SU-DHL-6 (cell line): Measurements from ENCODE around the gene ITIH3.

Experiments
- EZH2phosphoT487 ChIP-seq: fragments of 200-600 bp; sonication (generic), shearing (Covaris generic); conservative IDR thresholded peaks from 2 replicates; pipeline ENCODE4 v1.6.1; 2018; ENCODE audit warnings: mild to moderate bottlenecking, antibody characterized with exemption, low read length, moderate library complexity, mixed read lengths
- TF ChIP-seq, protein P1 (sequence below): fragments of 200-600 bp; sonication (generic); IDR thresholded peaks from one replicate; pipeline ENCODE4 v1.5.1; 2017; ENCODE audit warnings: antibody characterized with exemption, mild to moderate bottlenecking, low read length, moderate library complexity; ENCODE audit not compliant: insufficient read depth, poor library complexity, severe bottlenecking

GRCh38 chr3:52795298-52795900, 803 bp downstream of the ITIH3 start:
- TF ChIP-seq, protein P1, sequence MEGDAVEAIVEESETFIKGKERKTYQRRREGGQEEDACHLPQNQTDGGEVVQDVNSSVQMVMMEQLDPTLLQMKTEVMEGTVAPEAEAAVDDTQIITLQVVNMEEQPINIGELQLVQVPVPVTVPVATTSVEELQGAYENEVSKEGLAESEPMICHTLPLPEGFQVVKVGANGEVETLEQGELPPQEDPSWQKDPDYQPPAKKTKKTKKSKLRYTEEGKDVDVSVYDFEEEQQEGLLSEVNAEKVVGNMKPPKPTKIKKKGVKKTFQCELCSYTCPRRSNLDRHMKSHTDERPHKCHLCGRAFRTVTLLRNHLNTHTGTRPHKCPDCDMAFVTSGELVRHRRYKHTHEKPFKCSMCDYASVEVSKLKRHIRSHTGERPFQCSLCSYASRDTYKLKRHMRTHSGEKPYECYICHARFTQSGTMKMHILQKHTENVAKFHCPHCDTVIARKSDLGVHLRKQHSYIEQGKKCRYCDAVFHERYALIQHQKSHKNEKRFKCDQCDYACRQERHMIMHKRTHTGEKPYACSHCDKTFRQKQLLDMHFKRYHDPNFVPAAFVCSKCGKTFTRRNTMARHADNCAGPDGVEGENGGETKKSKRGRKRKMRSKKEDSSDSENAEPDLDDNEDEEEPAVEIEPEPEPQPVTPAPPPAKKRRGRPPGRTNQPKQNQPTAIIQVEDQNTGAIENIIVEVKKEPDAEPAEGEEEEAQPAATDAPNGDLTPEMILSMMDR: no peak
- no peak for TF ChIP-seq EZH2phosphoT487
